Stimulated activated CD4-positive, alpha-beta T cell treated with anti-CD3 and anti-CD28 coated beads, TNF-alpha, amount 100 ng/mL, for 1 hour (primary cell): ENCODE results near the gene TAF10.

Experiments
- DNase-seq, 3 donors: peaks; one replicate each; pipeline ENCODE4 v3.0.0-alpha.2; 2020; ENCODE audit warnings: low read depth in 3 of 3, low spot score in 1 of 3

TAF10 gene

GRCh38 chr11:6608726-6609501 is 3.1 kb downstream of the TAF10 start:
- no peak for DNase-seq

DNA sequence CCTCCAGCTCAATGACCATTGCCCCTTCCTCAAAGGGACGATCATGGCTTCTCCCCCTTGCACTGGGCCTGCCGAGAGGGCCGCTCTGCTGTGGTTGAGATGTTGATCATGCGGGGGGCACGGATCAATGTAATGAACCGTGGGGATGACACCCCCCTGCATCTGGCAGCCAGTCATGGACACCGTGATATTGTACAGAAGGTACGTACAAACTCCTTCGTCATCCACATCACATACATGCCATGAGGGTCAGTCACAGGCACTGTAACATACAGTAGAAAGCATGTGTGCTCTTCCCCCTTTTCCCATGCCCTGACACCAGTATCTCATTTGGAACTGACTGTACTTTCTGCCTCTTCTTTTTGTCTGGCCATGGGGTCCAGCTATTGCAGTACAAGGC is 4.0 kb downstream of the TAF10 start:
- no peak for DNase-seq

DNA sequence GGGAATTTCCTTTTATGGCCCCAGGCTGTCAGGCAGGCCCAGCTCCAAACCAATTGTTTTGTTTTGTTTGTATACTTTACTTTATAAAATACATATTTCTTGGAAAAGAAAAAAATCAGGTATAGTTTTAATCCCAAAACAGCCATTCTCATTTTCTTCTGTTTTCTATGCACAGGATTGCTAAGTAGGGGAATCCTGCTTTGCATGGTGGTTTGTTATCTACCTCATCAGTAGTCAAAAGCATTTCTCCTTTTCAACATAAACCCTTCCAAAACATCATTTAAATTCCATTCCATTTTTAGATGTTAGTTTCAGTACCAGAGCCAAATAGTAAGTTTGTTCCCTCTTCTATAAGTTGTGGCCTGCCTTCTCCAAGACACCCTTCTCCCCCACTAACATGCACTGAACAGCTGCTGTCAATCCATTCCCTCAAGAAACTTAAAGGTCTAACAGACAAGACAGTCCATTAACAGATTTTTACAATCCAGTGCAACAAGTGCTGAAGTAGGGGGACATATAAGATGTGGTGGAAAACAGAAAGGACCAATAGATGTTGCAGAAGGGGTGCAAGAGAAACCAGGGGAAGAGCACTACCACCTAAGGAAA is 4.7 kb downstream of the TAF10 start:
- no peak for DNase-seq

GRCh38 chr11:6606471-6607189 is 5.4 kb downstream of the TAF10 start:
- DNase-seq, result no peak

GRCh38 chr11:6604790-6605189 is 7.2 kb downstream of the TAF10 start:
- no peak for DNase-seq

DNA sequence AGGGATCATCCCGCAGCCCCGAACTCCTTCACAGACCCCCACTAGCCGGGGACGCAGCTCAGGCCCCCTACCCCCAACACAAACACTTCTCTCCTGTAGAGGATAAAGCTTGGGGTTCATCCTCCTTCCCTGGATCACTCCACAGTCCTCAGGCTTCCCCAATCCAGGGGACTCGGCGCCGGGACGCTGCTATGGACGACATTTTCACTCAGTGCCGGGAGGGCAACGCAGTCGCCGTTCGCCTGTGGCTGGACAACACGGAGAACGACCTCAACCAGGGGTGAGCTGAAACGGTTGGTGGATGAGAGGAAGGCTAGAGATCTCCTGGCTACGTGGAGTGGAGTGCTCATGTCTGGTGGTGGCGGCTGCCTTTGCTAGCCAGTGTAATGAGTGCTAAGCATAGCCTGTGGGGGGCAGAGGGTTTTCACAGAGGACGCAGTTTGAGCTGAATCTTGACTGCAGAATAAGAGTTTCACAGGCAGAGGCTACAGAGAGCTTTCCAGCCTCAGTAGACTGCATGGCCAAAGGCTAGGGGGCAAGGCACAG is 7.9 kb downstream of the TAF10 start:
- no peak for DNase-seq

GRCh38 chr11:6603287-6604080 is 8.5 kb downstream of the TAF10 start, which contains the start of the genes ILK and RRP8:
TSS of gene ILK (plus strand) at chr11:6603774. CDS start at chr11:6604272, 498 bp downstream.
TSS of gene RRP8 (minus strand) at chr11:6603616. CDS start at chr11:6603502, 114 bp downstream.
- peak; percentile 63 to 71 (median 71) for DNase-seq

DNA sequence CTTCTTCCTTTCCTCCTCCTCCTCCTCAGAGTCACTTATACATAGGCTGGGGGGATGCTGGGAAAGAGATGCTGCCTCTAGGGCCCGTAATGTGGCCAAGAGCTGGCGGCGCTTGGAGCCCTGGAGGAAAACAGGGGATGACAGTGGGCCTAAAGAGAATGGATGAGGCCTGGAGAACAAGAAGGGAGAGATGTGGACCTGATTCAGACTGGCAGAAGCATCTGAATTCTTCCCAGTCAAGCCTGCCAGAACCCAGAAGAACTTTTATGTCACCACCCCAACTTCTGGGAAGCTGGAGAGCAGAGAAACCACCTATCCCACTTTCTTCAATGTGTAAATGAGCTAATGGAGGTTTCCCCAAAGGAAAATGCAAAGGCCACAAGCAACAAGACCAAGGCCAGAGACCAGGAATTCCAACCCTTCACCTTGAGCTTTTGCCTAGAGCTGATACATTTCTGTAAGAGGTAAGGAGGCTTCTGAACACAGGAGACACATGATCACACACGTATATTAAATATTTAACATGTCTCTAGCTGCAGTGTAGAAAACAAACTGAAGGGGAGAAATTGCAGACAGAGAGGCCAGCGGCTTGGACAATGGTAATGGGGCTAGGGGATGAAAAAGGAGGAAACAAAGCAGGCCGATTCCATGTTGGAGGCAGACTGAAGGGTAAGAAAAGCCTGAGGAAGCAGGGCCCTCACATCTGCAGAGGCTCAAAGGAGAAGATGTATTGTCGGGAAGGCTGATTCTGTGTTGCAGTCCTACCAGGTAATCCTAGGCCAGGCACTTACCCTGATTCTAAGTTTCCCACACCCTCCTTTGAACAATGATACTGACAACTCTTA is 9.7 kb downstream of the TAF10 start:
- DNase-seq, result no peak

- DNase-seq, result no peak
These were observed 11.0 kb downstream of the TAF10 start for GRCh38 chr11:6601041-6601461.

DNA sequence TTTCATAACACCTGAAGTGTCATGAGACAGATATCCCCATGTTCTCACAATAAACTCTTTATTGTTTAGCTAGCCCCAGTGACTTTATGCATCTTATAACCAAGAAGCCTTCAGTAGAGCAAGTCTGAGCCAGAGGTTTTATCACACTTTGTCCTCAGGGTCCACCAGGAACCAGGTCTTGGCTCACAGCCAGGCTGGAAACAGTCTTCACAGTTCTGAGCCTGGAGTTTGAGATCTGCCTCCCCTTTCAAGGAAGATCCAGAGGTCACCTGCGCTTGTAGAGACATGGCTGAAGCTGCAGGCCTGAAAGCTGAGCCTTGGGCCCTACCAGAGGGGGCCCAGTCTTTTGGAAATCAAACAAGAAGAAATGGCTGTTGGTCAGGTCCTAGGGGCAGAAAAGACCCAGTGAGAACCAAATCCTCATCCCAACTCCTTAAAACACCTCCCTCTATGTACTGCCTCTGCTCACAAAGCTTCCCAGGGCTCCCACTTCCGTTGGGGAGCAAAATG is 12.1 kb downstream of the TAF10 start:
- no peak for DNase-seq

GRCh38 chr11:6599449-6599848 is 12.6 kb downstream of the TAF10 start:
- DNase-seq, result no peak

DNA sequence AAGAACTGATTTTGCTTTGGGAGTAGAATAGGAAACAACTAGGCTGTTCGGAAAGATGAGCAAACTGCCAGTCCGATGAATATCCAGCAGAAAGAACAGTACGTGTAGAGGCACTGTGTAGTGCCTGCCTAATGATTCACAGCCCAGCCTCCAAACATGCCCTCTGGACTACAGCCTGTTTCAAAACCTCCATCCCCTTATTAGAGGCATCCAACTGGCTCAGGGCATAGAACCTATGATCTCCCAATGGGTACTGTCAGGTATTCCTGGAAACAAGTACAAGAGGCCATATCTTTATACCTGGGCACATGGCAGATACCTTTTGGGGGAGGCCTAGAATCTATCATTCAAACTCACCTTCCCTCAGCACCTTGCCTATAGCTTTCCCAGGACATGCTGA is 13.5 kb downstream of the TAF10 start:
- DNase-seq, result no peak

DNA sequence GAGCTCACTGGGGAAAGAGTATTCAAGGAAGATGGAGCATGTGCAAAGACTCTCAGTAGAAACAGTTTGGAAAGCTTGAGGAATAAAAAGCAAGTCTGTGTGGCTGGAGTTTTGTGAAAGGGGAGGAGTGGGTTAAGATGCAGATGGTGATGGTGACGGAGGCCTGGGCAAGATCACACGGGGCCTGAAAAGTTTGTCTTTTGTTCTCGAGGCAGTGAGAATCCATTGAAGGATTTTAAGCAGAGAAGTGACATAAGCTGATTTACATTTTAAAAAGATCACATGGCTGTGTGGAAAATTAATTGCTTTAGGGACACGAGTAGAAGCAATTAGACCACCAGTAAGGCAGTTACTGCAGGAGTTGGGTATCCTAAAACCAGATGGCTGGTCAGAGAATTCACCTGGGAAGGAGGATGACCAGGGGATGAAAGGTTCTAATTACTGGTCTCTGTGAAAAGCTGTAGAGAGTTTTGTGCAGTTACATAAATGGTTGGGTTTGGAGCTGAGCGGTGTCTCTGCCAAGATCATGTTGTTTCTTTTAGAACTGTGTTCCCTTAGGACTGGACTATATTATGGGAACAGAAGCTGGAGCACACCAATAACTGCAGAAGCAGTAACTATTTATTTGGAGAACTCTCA is 15.7 kb downstream of the TAF10 start:
- DNase-seq, result no peak

- no peak for DNase-seq
These were observed 17.8 kb downstream of the TAF10 start for GRCh38 chr11:6594142-6594768.

DNA sequence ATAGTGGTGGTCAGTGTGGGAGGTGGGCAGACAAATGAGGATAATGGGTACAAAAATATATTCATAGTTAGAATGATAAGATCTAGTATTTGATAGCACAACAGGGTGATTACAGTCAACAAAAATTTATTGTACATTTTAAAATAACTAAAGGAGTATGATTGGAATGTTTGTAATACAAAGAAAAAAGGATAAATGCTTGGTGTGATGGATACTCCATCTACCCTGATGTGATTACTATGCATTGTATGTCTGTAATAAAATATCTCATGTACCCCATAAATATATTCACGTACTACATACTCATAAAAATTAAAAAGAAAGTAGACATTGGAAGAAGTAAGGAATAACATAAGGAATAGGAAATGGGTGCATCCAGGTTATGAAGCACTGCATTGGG is 24.0 kb downstream of the TAF10 start:
- DNase-seq, result no peak

DNA sequence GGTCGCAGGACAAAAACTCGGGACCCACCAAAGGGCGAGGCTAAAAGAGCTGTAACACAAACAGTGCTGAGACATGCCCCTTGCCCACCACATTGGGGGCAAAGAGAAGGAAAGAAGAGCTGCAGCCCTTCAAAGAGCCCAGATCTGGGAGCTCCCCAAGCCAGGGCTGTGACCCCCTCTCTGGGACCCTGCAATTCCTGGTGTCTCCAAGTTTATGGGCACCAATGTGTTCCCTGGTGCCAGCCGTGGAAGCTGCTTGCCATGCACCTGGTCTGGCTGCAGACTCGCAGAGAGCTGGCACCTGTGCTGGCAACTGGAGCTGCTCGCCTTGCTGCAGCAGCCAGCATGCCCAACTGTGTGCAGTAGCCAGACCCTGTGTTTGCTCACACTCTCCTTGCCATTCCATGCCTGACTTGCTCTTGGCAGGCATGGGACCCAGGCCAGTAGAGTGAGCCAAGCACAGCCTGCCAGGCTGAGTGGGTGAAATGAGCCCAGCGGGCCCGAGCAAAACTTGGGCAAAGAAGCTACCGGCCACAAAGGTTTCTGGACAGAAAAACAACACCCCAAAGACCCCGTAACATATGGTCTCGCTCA is 24.6 kb downstream of the TAF10 start:
- no peak for DNase-seq

- no peak for DNase-seq
These were observed 25.3 kb downstream of the TAF10 start for GRCh38 chr11:6586434-6587359.
